Mucosa of stomach (tissue), 1 donor: ENCODE data around the gene PGAM5.
A peak's percentile ranks its signal among the peaks of the same experiment; 100 is the strongest.
"Not testable (repeated sequence)": the region's sequence is repeated elsewhere in the genome, so short reads cannot be mapped to it uniquely, and the experiment has no call there.

Experiments
- H3K27me3 ChIP-seq: one replicate; pipeline ENCODE4 v1.7.0; 2013; ENCODE audit warnings: mild to moderate bottlenecking, low read length; ENCODE audit not compliant: control insufficient read depth, insufficient read depth
- H3K36me3 ChIP-seq: one replicate; pipeline ENCODE4 v1.7.0; 2013; ENCODE audit warnings: low read length; ENCODE audit not compliant: control insufficient read depth, insufficient read depth
- H3K4me1 ChIP-seq: one replicate; pipeline ENCODE4 v1.7.0; 2013; ENCODE audit warnings: mild to moderate bottlenecking, low read length; ENCODE audit not compliant: control insufficient read depth, insufficient read depth
- H3K4me3 ChIP-seq: one replicate; pipeline ENCODE4 v1.7.0; 2013; ENCODE audit warnings: low read length
- H3K9ac ChIP-seq: one replicate; pipeline ENCODE4 v1.7.0; 2013; ENCODE audit warnings: mild to moderate bottlenecking, low read length, moderate library complexity
- H3K9me3 ChIP-seq: one replicate; pipeline ENCODE4 v1.7.0; 2013; ENCODE audit warnings: mild to moderate bottlenecking, low read length, moderate library complexity; ENCODE audit not compliant: control insufficient read depth
- donor health status: Pancreatic carcinoma.

PGAM5 gene

DNA sequence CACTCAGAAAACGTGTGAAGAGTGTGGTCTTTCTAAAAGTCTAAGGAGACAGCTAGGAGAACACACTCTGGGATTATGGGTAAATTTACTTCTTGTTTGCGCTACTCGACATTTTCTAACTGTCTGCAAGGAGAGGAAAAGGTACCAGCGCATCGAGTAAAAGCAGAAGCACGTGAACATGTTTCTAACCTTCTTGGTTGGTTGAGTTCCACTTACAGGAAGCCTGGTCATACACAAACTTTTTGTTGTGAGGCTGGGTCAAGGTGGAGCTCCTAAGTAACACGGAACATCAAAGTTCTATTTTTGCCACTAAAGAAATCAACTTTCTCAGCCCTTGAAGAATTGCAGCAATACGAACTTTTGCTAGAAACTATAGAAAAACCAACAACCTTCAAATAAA lies 31.0 kb downstream of the PGAM5 start:
- H3K36me3 ChIP-seq = peaks cover 47% of the 10 kb centered on the region

GRCh38 chr12:132743831-132744230 lies 33.2 kb downstream of the PGAM5 start:
- no peak overlapping the region for H3K4me3 ChIP-seq
- no peaks in the 10 kb centered on the region for H3K27me3 ChIP-seq
- H3K4me1 ChIP-seq = no peaks in the 10 kb centered on the region
- H3K9ac ChIP-seq = no peak overlapping the region
- no peaks in the 10 kb centered on the region for H3K9me3 ChIP-seq
- peaks cover 53% of the 10 kb centered on the region for H3K36me3 ChIP-seq

More for the DNA sequence above, 31.0 kb downstream of the PGAM5 start:
- no peak overlapping the region for H3K4me3 ChIP-seq
- no peaks in the 10 kb centered on the region for H3K27me3 ChIP-seq
- H3K4me1 ChIP-seq = no peaks in the 10 kb centered on the region
- H3K9ac ChIP-seq = no peak overlapping the region
- no peaks in the 10 kb centered on the region for H3K9me3 ChIP-seq

- no peaks in the 10 kb centered on the region for H3K4me1 ChIP-seq
- no peak overlapping the region for H3K9ac ChIP-seq
- no peak overlapping the region for H3K4me3 ChIP-seq
- H3K36me3 ChIP-seq = peaks cover 52% of the 10 kb centered on the region
- no peaks in the 10 kb centered on the region for H3K9me3 ChIP-seq
- no peaks in the 10 kb centered on the region for H3K27me3 ChIP-seq
These were observed 36.0 kb downstream of the PGAM5 start for GRCh38 chr12:132746613-132747012.

- Histone ChIP-seq H3K4me3 (no peak overlapping the region), H3K9me3 (no peaks in the 10 kb centered on the region), H3K36me3 (peaks cover 44% of the 10 kb centered on the region), H3K4me1 (no peaks in the 10 kb centered on the region), H3K9ac (no peak overlapping the region), H3K27me3 (no peaks in the 10 kb centered on the region)
These were observed 36.8 kb downstream of the PGAM5 start for GRCh38 chr12:132747395-132747794.

GRCh38 chr12:132747896-132748295 lies 37.3 kb downstream of the PGAM5 start:
- H3K9me3 ChIP-seq = no peaks in the 10 kb centered on the region
- no peaks in the 10 kb centered on the region for H3K27me3 ChIP-seq
- H3K36me3 ChIP-seq = peaks cover 41% of the 10 kb centered on the region
- no peaks in the 10 kb centered on the region for H3K4me1 ChIP-seq
- H3K4me3 ChIP-seq = no peak overlapping the region
- no peak overlapping the region for H3K9ac ChIP-seq

GRCh38 chr12:132748319-132748718 lies 37.7 kb downstream of the PGAM5 start:
- H3K4me3 ChIP-seq = no peak overlapping the region
- no peaks in the 10 kb centered on the region for H3K9me3 ChIP-seq
- no peaks in the 10 kb centered on the region for H3K27me3 ChIP-seq
- H3K4me1 ChIP-seq = no peaks in the 10 kb centered on the region
- H3K9ac ChIP-seq = no peak overlapping the region
- peaks cover 41% of the 10 kb centered on the region for H3K36me3 ChIP-seq

DNA sequence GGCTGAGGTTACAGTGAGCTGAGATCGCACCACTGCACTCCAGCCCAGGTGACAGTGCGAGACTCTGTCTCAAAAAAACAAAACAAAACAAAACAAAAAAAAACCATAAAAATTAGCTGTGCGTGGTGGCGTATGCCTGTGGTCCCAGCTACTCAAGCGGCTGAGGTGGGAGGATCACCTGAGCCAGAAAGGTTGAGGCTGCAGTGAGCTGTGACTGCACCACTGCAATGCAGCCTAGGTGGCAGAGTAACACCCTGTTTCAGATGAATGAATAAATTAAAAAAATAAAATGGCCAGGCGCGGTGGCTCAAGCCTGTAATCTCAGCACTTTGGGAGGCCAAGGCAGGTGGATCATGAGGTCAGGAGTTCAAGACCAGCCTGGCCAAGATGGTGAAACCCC lies 43.0 kb downstream of the PGAM5 start:
- not testable (repeated sequence) for H3K4me3 ChIP-seq, H3K9me3 ChIP-seq, H3K36me3 ChIP-seq

GRCh38 chr12:132754160-132754932 lies 43.7 kb downstream of the PGAM5 start:
- Histone ChIP-seq H3K36me3 (peaks cover 9% of the 10 kb centered on the region), H3K9ac (no peak overlapping the region), H3K4me3 (no peak overlapping the region), H3K4me1 (no peaks in the 10 kb centered on the region), H3K9me3 (no peaks in the 10 kb centered on the region), H3K27me3 (no peaks in the 10 kb centered on the region)

More for the DNA sequence above, 43.0 kb downstream of the PGAM5 start:
- H3K4me1 ChIP-seq, H3K9ac ChIP-seq, H3K27me3 ChIP-seq: not testable (repeated sequence)

DNA sequence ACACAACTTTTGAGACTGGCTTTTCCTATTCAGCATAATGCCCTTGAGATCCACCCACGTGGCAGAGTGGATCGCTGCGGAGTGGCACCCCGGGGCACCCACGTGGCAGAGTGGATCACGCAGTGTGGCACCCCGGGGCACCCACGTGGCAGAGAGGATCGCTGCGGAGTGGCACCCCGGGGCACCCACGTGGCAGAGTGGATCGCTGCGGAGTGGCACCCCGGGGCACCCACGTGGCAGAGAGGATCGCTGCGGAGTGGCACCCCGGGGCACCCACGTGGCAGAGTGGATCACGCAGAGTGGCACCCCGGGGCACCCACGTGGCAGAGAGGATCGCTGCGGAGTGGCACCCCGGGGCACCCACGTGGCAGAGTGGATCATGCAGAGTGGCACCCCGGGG lies 48.2 kb downstream of the PGAM5 start:
- H3K4me1 ChIP-seq, H3K9me3 ChIP-seq, H3K9ac ChIP-seq, H3K36me3 ChIP-seq, H3K27me3 ChIP-seq, H3K4me3 ChIP-seq: not testable (repeated sequence)

DNA sequence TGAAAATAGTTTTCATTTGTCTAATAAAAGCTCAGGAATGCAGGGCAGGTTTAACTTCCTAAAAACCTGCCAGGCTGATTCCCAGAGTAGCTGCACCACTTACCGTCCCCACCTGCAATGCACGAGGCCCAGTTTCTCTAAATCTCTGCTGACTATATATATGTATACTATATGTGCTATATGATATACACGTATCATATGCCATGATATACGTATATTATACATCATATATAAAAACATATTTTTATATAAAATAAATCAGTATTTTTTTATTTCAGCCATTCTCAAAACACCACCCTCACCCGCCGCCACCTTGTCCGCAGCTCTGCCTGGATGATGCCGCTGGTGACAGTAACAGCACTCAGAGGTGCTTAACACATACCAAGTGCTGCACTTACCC lies 48.7 kb downstream of the PGAM5 start:
- Histone ChIP-seq H3K36me3 (no peaks in the 10 kb centered on the region), H3K4me1 (peaks cover 8% of the 10 kb centered on the region), H3K4me3 (no peak overlapping the region), H3K27me3 (no peaks in the 10 kb centered on the region), H3K9me3 (no peaks in the 10 kb centered on the region), H3K9ac (no peak overlapping the region)

- H3K4me3 ChIP-seq = peak within 1 kb of the TSS; percentile 82
- no peaks in the 10 kb centered on the region for H3K9me3 ChIP-seq
These were observed 50.6 kb downstream of the PGAM5 start, which contains the start of gene ANKLE2 for GRCh38 chr12:132761032-132761920. Gene ANKLE2, minus strand, starts transcription at chr12:132761832. Its CDS starts 34 bp downstream, at chr12:132761798.

DNA sequence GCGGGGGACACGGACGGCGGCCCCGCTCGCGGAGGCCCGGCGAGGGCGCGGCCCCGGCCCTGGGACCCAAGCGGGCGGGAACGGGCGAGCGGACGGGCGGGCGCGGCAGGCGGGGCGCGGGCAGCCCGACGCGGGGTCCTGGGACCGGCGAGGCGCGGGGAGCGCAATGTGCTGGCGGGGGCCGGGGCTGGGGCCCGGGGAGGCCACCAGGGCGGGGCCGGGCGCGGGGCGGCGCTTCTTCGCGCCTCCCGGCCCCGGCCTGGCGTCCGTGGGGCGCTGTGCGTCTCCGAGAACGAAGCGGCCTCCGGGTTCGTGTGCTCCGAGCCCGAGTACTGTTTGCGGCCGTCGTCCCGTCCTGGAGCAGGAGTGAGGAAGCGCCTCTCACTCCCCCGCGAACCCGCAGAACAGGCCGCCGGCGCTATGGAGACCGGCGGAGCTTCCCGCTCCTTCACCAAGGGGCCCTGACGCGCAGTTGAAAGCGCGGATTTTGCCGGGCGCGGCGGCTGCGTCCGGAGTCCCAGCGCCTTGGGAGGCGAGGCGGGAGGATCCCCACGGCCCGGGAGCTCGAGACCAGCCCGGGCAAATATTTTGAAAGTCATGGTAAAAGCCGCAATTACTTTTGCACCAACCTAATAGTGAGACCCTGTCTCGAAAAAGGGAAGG lies 51.4 kb downstream of the PGAM5 start:
- peak overlapping the region; percentile 82 for H3K9ac ChIP-seq
- H3K4me3 ChIP-seq = peak overlapping the region; percentile 31
- no peaks in the 10 kb centered on the region for H3K36me3 ChIP-seq
- H3K4me1 ChIP-seq = peaks cover 13% of the 10 kb centered on the region
- H3K27me3 ChIP-seq = no peaks in the 10 kb centered on the region
- no peaks in the 10 kb centered on the region for H3K9me3 ChIP-seq

More at GRCh38 chr12:132761032-132761920, 50.6 kb downstream of the PGAM5 start, which contains the start of gene ANKLE2:
- Histone ChIP-seq H3K36me3 (no peaks in the 10 kb centered on the region), H3K9ac (peak within 1 kb of the TSS; percentile 87), H3K27me3 (no peaks in the 10 kb centered on the region), H3K4me1 (peaks cover 8% of the 10 kb centered on the region)
